ENCODE results near the gene KDM4C.

DNA sequence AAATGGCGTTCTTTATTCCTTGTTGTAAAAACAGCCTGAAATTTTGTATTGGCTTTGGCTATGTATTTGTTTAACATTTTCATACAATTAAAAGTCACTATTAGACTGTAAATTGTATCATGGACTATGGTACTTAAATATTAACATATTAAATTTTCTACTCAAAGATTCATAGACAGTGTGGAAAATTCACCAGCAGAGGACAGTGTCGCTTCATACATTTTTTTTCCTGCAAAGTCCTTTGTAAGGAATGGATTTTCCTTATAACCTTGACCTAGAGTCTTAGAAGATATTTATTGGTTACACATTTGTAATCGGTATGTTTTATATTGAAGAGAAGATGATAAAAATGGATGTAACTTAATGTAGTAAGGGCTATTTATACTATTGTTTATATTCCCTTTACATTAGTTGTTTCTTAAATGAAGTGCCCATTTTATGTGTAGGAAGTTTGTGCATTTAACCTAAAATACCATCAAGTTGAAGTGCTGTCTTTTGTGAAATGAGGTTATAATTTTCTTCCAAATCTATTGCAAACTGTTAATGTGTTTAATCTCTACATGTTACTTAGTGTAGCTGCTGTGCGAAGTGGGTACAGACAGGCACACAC, 150.1 kb downstream of the KDM4C start:
- TF ChIP-seq, protein P1, sequence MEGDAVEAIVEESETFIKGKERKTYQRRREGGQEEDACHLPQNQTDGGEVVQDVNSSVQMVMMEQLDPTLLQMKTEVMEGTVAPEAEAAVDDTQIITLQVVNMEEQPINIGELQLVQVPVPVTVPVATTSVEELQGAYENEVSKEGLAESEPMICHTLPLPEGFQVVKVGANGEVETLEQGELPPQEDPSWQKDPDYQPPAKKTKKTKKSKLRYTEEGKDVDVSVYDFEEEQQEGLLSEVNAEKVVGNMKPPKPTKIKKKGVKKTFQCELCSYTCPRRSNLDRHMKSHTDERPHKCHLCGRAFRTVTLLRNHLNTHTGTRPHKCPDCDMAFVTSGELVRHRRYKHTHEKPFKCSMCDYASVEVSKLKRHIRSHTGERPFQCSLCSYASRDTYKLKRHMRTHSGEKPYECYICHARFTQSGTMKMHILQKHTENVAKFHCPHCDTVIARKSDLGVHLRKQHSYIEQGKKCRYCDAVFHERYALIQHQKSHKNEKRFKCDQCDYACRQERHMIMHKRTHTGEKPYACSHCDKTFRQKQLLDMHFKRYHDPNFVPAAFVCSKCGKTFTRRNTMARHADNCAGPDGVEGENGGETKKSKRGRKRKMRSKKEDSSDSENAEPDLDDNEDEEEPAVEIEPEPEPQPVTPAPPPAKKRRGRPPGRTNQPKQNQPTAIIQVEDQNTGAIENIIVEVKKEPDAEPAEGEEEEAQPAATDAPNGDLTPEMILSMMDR (conservative IDR thresholded peaks at IDR 0.05; ENCODE audit: low read depth, low read length) = peak; percentile 79
- TF ChIP-seq EZH2 (IDR thresholded peaks at IDR 0.05; ENCODE audit: borderline replicate concordance, low read depth, low read length, poor library complexity, severe bottlenecking) = no peak
